HepG2 (cell line): ENCODE data around the gene MAN1B1. TPM values are rescaled to one million over a fixed set of nuclear protein-coding genes. Genes with fewer than 3 reads are reported as not detected.

Experiments used
- ATF7-NPFF ChIP-seq: sonication (generic); formaldehyde crosslinking; IDR thresholded peaks from 2 replicates; pipeline ENCODE4 v1.8.1; 2023; ENCODE audit warnings: mild to moderate bottlenecking, low read depth, missing genetic modification reagents, moderate library complexity
- CHCHD3 ChIP-seq: sonication (generic); formaldehyde crosslinking; IDR thresholded peaks from 2 replicates; pipeline ENCODE4 v1.8.0; 2022; ENCODE audit warnings: mild to moderate bottlenecking, missing genetic modification reagents, moderate library complexity
- FOSL1 ChIP-seq: sonication (generic); formaldehyde crosslinking; IDR thresholded peaks from 2 replicates; pipeline ENCODE4 v1.9.0; 2021; ENCODE audit warnings: missing genetic modification reagents, borderline replicate concordance
- HNRNPK ChIP-seq: fragments of 200-400 bp; formaldehyde crosslinking; IDR thresholded peaks from 2 replicates; pipeline ENCODE4 v1.6.1; 2018; ENCODE audit warnings: low read length, low read depth, moderate library complexity, mild to moderate bottlenecking; ENCODE audit not compliant: poor library complexity, severe bottlenecking
- HOXA3 ChIP-seq: sonication (generic); formaldehyde crosslinking; IDR thresholded peaks from 2 replicates; pipeline ENCODE4 v1.5.0; 2020; ENCODE audit warnings: missing genetic modification reagents
- MTERF4 ChIP-seq: sonication (generic); formaldehyde crosslinking; IDR thresholded peaks from 2 replicates; pipeline ENCODE4 v1.8.0; 2023; ENCODE audit warnings: mild to moderate bottlenecking, missing genetic modification reagents
- SP4 ChIP-seq: sonication (generic); formaldehyde crosslinking; IDR thresholded peaks from 2 replicates; pipeline ENCODE4 v1.8.1; 2023; ENCODE audit warnings: mild to moderate bottlenecking, missing genetic modification reagents
- SSRP1 ChIP-seq: IDR thresholded peaks from 2 replicates; pipeline ENCODE4 v1.6.1; 2016; ENCODE audit warnings: control low read depth
- ZBTB33 ChIP-seq: sonication (generic); formaldehyde crosslinking; IDR thresholded peaks from 2 replicates; pipeline ENCODE4 v1.4.0; 2020; ENCODE audit warnings: missing genetic modification reagents
- ZBTB38 ChIP-seq: sonication (generic); formaldehyde crosslinking; IDR thresholded peaks from 2 replicates; pipeline ENCODE4 v1.5.1; 2020; ENCODE audit warnings: mild to moderate bottlenecking, missing genetic modification reagents
- ZFP62 ChIP-seq: sonication (generic); formaldehyde crosslinking; IDR thresholded peaks from 2 replicates; pipeline ENCODE4 v1.4.0; 2020; ENCODE audit warnings: missing genetic modification reagents
- ZFP91 ChIP-seq: sonication (generic); formaldehyde crosslinking; IDR thresholded peaks from 2 replicates; pipeline ENCODE4 v1.9.0; 2022; ENCODE audit warnings: missing genetic modification reagents, mild to moderate bottlenecking, borderline replicate concordance
- ZFX ChIP-seq: sonication (generic); formaldehyde crosslinking; IDR thresholded peaks from 2 replicates; pipeline ENCODE4 v1.4.0; 2020; ENCODE audit warnings: mild to moderate bottlenecking, low read depth, missing genetic modification reagents, moderate library complexity
- ZFY ChIP-seq: sonication (generic); formaldehyde crosslinking; IDR thresholded peaks from 2 replicates; pipeline ENCODE4 v1.4.0; 2020; ENCODE audit warnings: missing genetic modification reagents
- ZMYM3 ChIP-seq: sonication (generic); formaldehyde crosslinking; IDR thresholded peaks from 2 replicates; pipeline ENCODE4 v1.5.1; 2020; ENCODE audit warnings: mild to moderate bottlenecking, missing genetic modification reagents
- ZNF430 ChIP-seq: sonication (generic); formaldehyde crosslinking; IDR thresholded peaks from 2 replicates; pipeline ENCODE4 v1.9.0; 2021; ENCODE audit warnings: mild to moderate bottlenecking, missing genetic modification reagents
- ZNF564 ChIP-seq: sonication (generic); formaldehyde crosslinking; IDR thresholded peaks from 2 replicates; pipeline ENCODE4 v1.8.1; 2023; ENCODE audit warnings: mild to moderate bottlenecking, missing genetic modification reagents
- ZNF746 ChIP-seq: sonication (generic); formaldehyde crosslinking; IDR thresholded peaks from 2 replicates; pipeline ENCODE4 v1.8.0; 2022; ENCODE audit warnings: mild to moderate bottlenecking, missing genetic modification reagents
- polyA plus RNA-seq, 8 experiments: library from polyadenylated mRNA; depleted of rRNA in 3 of 8; stranded (reverse) in 7 of 8; unstranded in 1 of 8; fragments of >200 nt; fragmentation: Illumina TruSeq in 4 of 8; extraction: Trizol in 4 of 8; gene quantifications; 2 replicates each; pipeline versions ENCODE4 v1.2.1 to v1.2.3, GENCODE V29; 2011 to 2016; ENCODE audit warnings: low read depth in 4 of 8, missing spikeins in 1 of 8, mixed read lengths in 1 of 8; ENCODE audit not compliant: insufficient read depth in 1 of 8
- total RNA-seq, 5 experiments: library from RNA; depleted of rRNA; stranded (reverse); fragments of >200 nt; fragmentation: Illumina TruSeq; extraction: Trizol; gene quantifications; 2 replicates each; pipeline ENCODE4 v1.2.3, GENCODE V29; 2016; ENCODE audit warnings: low read depth in 1 of 5
- TF ChIP-seq, protein P1 (sequence below): IDR thresholded peaks from 2 replicates; pipeline ENCODE4 v1.6.1; 2016
- TF ChIP-seq, protein P2 (sequence below): sonication (generic); formaldehyde crosslinking; IDR thresholded peaks from 2 replicates; pipeline ENCODE4 v1.4.0; 2020; ENCODE audit warnings: missing genetic modification reagents

The MAN1B1 gene
- total and polyA plus RNA-seq, 2 of the 13 experiments (the other 11 are each of a cell fraction or from before 2014, with no cell fraction given): 48.9 to 59.5 TPM

GRCh38 chr9:137077758-137078693 is 8.8 kb upstream of the MAN1B1 start (continued):
- TF ChIP-seq ZNF430 (CRISPR knock-in tag) (no peak), SSRP1 (CRISPR knock-in tag) (no peak), ZFP91 (CRISPR knock-in tag) (peak; percentile 50; the same call in 1 of the 2 replicates), ZNF564 (CRISPR knock-in tag) (0 out of 2 replicates have a peak, but pooled peaks have one; percentile 54), FOSL1 (CRISPR knock-in tag) (0 out of 2 replicates have a peak, but pooled peaks have one; percentile 1), HNRNPK (peak; percentile 38), HOXA3 (CRISPR knock-in tag) (peak; percentile 32; the same call in 1 of the 2 replicates), MTERF4 (0 out of 2 replicates have a peak, but pooled peaks have one; percentile 32), CHCHD3 (CRISPR knock-in tag) (no peak), ZFY (0 out of 2 replicates have a peak, but pooled peaks have one; percentile 6), ZBTB38 (peak; percentile 73; the same call in 1 of the 2 replicates), ZFP62 (CRISPR knock-in tag) (no peak), ZMYM3 (CRISPR knock-in tag) (no peak), SP4 (CRISPR knock-in tag) (0 out of 2 replicates have a peak, but pooled peaks have one; percentile 26), ZBTB33 (CRISPR knock-in tag) (peak; percentile 95), ZNF746 (CRISPR knock-in tag) (peak; percentile 15; the same call in 1 of the 2 replicates), ZFX (0 out of 2 replicates have a peak, but pooled peaks have one; percentile 18), ATF7-NPFF (CRISPR knock-in tag) (no peak)
- TF ChIP-seq, protein P1, sequence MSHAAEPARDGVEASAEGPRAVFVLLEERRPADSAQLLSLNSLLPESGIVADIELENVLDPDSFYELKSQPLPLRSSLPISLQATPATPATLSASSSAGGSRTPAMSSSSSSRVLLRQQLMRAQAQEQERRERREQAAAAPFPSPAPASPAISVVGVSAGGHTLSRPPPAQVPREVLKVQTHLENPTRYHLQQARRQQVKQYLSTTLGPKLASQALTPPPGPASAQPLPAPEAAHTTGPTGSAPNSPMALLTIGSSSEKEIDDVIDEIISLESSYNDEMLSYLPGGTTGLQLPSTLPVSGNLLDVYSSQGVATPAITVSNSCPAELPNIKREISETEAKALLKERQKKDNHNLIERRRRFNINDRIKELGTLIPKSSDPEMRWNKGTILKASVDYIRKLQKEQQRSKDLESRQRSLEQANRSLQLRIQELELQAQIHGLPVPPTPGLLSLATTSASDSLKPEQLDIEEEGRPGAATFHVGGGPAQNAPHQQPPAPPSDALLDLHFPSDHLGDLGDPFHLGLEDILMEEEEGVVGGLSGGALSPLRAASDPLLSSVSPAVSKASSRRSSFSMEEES: no peak
- TF ChIP-seq, protein P2, sequence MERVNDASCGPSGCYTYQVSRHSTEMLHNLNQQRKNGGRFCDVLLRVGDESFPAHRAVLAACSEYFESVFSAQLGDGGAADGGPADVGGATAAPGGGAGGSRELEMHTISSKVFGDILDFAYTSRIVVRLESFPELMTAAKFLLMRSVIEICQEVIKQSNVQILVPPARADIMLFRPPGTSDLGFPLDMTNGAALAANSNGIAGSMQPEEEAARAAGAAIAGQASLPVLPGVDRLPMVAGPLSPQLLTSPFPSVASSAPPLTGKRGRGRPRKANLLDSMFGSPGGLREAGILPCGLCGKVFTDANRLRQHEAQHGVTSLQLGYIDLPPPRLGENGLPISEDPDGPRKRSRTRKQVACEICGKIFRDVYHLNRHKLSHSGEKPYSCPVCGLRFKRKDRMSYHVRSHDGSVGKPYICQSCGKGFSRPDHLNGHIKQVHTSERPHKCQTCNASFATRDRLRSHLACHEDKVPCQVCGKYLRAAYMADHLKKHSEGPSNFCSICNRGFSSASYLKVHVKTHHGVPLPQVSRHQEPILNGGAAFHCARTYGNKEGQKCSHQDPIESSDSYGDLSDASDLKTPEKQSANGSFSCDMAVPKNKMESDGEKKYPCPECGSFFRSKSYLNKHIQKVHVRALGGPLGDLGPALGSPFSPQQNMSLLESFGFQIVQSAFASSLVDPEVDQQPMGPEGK (CRISPR knock-in tag): peak; percentile 13; the same call in 1 of the 2 replicates
